Measurements from ENCODE around the gene HIF3A.

DNA sequence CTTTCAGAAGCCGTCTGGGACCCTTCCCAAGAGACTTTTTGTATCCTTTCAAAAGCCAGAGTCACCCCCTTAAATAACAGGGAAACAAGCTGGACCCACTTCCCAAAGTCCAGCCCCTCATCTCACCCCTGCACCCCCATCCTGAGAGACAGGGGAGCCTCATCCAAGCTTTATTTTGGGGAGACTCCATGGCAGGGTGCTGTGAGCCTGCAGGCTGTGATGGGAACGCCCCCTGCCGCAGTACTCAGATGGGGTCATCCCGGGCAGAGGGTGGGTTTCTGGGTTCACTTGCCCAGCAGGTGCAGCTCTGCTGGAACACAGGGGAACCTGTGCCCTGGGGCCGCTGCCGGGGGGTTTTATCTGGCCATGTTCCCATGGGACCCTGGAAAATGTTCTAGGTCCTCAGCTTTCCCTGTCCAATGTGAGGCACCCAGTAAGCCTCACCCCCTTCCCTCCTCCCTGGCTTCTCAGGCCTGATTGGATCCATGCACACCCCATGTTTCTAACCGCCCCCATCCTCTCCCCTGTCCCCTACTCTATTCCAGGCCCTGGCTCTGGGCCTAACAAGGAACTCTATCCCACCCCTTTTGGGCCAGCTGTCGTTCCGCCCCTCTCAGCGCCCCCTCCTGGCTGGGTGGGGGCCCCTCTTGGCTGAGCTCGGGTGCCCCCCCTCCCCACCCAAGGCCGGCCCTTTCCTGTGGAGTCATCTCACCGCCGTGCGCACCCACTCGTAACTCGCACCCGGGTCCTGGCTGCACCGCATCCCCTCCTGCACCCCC, 1.0 kb downstream of the HIF3A start:
- TF ChIP-seq CTCF (IDR thresholded peaks at IDR 0.05; ENCODE audit: low read length) (no peak), EZH2 (IDR thresholded peaks at IDR 0.05; ENCODE audit: borderline replicate concordance, low read length) (no peak)
